Midbrain (tissue), 1 donor: Measurements from ENCODE around the gene SPINDOC.
"Not testable (repeated sequence)": the region's sequence is repeated elsewhere in the genome, so short reads cannot be mapped to it uniquely, and the experiment has no call there.

Experiments
- DNase-seq: peaks from one replicate; lab custom pipeline; 2025; lab: John Stamatoyannopoulos, UW

The SPINDOC gene

GRCh38 chr11:63855975-63856374 is 42.7 kb downstream of the SPINDOC start:
- DNase-seq = no peak

- no peak for DNase-seq
These were observed 45.6 kb downstream of the SPINDOC start for GRCh38 chr11:63858628-63859550.

GRCh38 chr11:63862923-63863322 is 49.7 kb downstream of the SPINDOC start:
- DNase-seq = no peak

GRCh38 chr11:63863620-63864019 is 50.4 kb downstream of the SPINDOC start:
- not testable (repeated sequence) for DNase-seq

- DNase-seq = no peak
These were observed 53.0 kb downstream of the SPINDOC start for GRCh38 chr11:63866211-63866610.

GRCh38 chr11:63867511-63867910 is 54.3 kb downstream of the SPINDOC start:
- no peak for DNase-seq

- no peak for DNase-seq
These were observed 55.3 kb downstream of the SPINDOC start for GRCh38 chr11:63868399-63869064.

GRCh38 chr11:63869171-63869591 is 55.9 kb downstream of the SPINDOC start:
- no peak for DNase-seq

GRCh38 chr11:63869683-63870082 is 56.4 kb downstream of the SPINDOC start:
- no peak for DNase-seq

GRCh38 chr11:63870351-63871140 is 57.3 kb downstream of the SPINDOC start:
- no peak for DNase-seq

- peak; percentile 91 for DNase-seq
These were observed 58.9 kb downstream of the SPINDOC start for GRCh38 chr11:63871962-63872799.

- DNase-seq = no peak
These were observed 59.5 kb downstream of the SPINDOC start for GRCh38 chr11:63872800-63873197.

- no peak for DNase-seq
These were observed 60.1 kb downstream of the SPINDOC start for GRCh38 chr11:63873311-63873710.

GRCh38 chr11:63874511-63874910 is 61.3 kb downstream of the SPINDOC start:
- no peak for DNase-seq

GRCh38 chr11:63875506-63876065 is 62.3 kb downstream of the SPINDOC start:
- no peak for DNase-seq

GRCh38 chr11:63876616-63877015 is 63.4 kb downstream of the SPINDOC start:
- DNase-seq = no peak
